Mesendoderm (in vitro differentiated cells): Measurements from ENCODE around the gene SLIT3.
A peak's percentile ranks its signal among the peaks of the same experiment; 100 is the strongest.

Experiments used
- DNase-seq: peaks from one replicate; pipeline ENCODE4 v3.0.0; 2013
- H2AK5ac ChIP-seq: 2 replicates; pipeline ENCODE4 v1.6.1; 2013; ENCODE audit warnings: low read length, inconsistent platforms
- H2BK120ac ChIP-seq: 2 replicates; pipeline ENCODE4 v1.6.1; 2013; ENCODE audit warnings: low read depth, mild to moderate bottlenecking, low read length, moderate library complexity, mixed read lengths
- H2BK15ac ChIP-seq: replicated peaks from 2 replicates; pipeline ENCODE4 v1.6.1; 2013; ENCODE audit warnings: low read depth, mild to moderate bottlenecking, moderate library complexity
- H2BK5ac ChIP-seq: 2 replicates; pipeline ENCODE4 v1.6.1; 2013; ENCODE audit warnings: low read length, inconsistent platforms
- H3K18ac ChIP-seq: 2 replicates; pipeline ENCODE4 v1.6.1; 2013; ENCODE audit warnings: mild to moderate bottlenecking, low read length, mixed read lengths
- H3K23ac ChIP-seq: one replicate; pipeline ENCODE4 v1.6.1; 2013; ENCODE audit warnings: low read length
- H3K27ac ChIP-seq: 2 replicates; pipeline ENCODE4 v1.5.1; 2013; ENCODE audit warnings: low read depth, mild to moderate bottlenecking, inconsistent platforms, low read length, moderate library complexity
- H3K27me3 ChIP-seq: 2 replicates; pipeline ENCODE4 v1.6.1; 2013; ENCODE audit warnings: low read length, control low read depth, mild to moderate bottlenecking, inconsistent platforms; ENCODE audit not compliant: insufficient read depth, poor library complexity
- H3K36me3 ChIP-seq: 2 replicates; pipeline ENCODE4 v1.6.1; 2013; ENCODE audit warnings: low read length, inconsistent platforms; ENCODE audit not compliant: control insufficient read depth, insufficient read depth
- H3K4ac ChIP-seq: one replicate; pipeline ENCODE4 v1.6.1; 2013; ENCODE audit warnings: low read depth, mild to moderate bottlenecking, low read length, moderate library complexity
- H3K4me1 ChIP-seq: 2 replicates; pipeline ENCODE4 v1.6.1; 2013; ENCODE audit warnings: low read depth, low read length, inconsistent platforms; ENCODE audit not compliant: control insufficient read depth
- H3K4me2 ChIP-seq: 2 replicates; pipeline ENCODE4 v1.6.1; 2013; ENCODE audit warnings: low read length
- H3K4me3 ChIP-seq: 2 replicates; pipeline ENCODE4 v1.5.1; 2013; ENCODE audit warnings: mild to moderate bottlenecking, low read length
- H3K56ac ChIP-seq: one replicate; pipeline ENCODE4 v1.6.1; 2013; ENCODE audit warnings: low read length
- H3K79me1 ChIP-seq: 2 replicates; pipeline ENCODE4 v1.6.1; 2013; ENCODE audit warnings: low read length, inconsistent platforms
- H3K79me2 ChIP-seq: 2 replicates; pipeline ENCODE4 v1.6.1; 2013; ENCODE audit warnings: mild to moderate bottlenecking, low read length; ENCODE audit not compliant: control insufficient read depth, insufficient read depth
- H3K9ac ChIP-seq: 2 replicates; pipeline ENCODE4 v1.6.1; 2013; ENCODE audit warnings: low read length, inconsistent platforms
- H4K5ac ChIP-seq: one replicate; pipeline ENCODE4 v1.6.1; 2013; ENCODE audit warnings: low read length
- H4K8ac ChIP-seq: one replicate; pipeline ENCODE4 v1.6.1; 2013; ENCODE audit warnings: low read depth, mild to moderate bottlenecking, control low read depth, low read length, moderate library complexity
- WGBS: extraction: QIAGEN DNeasy Blood & Tissue Kit; methylation state at CpG from one replicate; pipeline ENCODE4 v1.1.7; 2013; ENCODE audit warnings: low lambda C conversion rate, missing lambda C conversion rate; ENCODE audit not compliant: insufficient coverage; ENCODE audit errors: extremely low coverage; 5-methylcytosine and 5-hydroxymethylcytosine counted together

The SLIT3 gene

DNA sequence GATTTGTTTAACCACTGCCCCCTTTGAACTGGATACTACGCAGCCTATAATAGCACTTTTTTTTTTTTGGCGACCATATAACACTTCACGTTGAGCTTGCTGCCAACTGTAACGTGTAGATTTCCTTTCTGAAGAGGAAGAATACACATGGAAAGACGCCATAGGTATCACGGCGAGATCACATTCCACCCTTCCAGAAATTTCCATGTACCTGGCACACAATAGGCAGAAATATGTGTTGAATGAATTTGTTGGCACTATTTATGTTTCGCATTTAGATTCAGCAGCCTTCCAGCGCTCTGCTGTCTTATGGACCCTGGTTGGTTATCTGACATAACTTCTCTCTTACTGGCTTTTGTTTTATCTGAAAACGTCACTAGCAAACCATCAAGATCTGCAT is 250.3 kb downstream of the SLIT3 start:
- H3K9ac ChIP-seq, result no peak overlapping the region
- H4K8ac ChIP-seq, result no peak overlapping the region
- no peak overlapping the region for H2BK5ac ChIP-seq
- DNase-seq, result no peak
- H3K4ac ChIP-seq, result no peak overlapping the region
- no CpG with 5 or more reads among the region's 10 CpGs for WGBS
- H3K4me3 ChIP-seq, result no peak overlapping the region
- no peak overlapping the region for H2AK5ac ChIP-seq
- no peak overlapping the region for H4K5ac ChIP-seq
- H3K27ac ChIP-seq, result no peak overlapping the region
- H3K56ac ChIP-seq, result no peak overlapping the region
- no peak overlapping the region for H3K18ac ChIP-seq
- no peaks in the 10 kb centered on the region for H3K4me1 ChIP-seq
- H3K36me3 ChIP-seq, result no peaks in the 10 kb centered on the region
- H2BK120ac ChIP-seq, result no peak overlapping the region
- H3K4me2 ChIP-seq, result no peak overlapping the region
- H3K79me1 ChIP-seq, result no peaks in the 10 kb centered on the region
- H2BK15ac ChIP-seq, result no peak overlapping the region
- no peaks in the 10 kb centered on the region for H3K79me2 ChIP-seq
- H3K27me3 ChIP-seq, result no peaks in the 10 kb centered on the region
- H3K23ac ChIP-seq, result no peak overlapping the region

DNA sequence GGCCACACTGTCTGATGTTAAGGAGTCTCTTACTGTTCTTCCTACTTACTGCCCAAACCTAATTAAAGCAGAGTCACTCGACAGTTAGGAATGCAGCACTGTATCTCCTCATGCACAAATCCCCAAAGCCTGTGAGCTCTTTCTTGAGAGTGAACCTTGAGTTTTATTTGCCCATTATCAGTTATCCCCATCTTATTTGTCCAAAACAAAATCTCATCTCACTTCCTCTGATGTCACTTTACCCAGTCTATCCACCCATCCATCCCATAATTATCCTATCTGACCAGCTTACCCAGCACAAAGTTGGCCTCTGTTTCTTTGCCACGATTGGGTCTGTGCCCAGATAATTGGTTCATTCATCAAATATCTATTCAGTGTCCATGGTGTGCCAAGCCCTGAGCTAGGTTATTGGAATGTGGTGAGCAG is 250.8 kb downstream of the SLIT3 start:
- Histone ChIP-seq H3K79me1 (no peaks in the 10 kb centered on the region), H3K27me3 (no peaks in the 10 kb centered on the region), H3K27ac (no peak overlapping the region), H3K4me2 (no peak overlapping the region), H2BK120ac (no peak overlapping the region), H3K4me3 (no peak overlapping the region), H3K56ac (no peak overlapping the region), H2AK5ac (no peak overlapping the region), H3K36me3 (no peaks in the 10 kb centered on the region), H3K9ac (no peak overlapping the region), H3K18ac (no peak overlapping the region), H3K23ac (no peak overlapping the region), H3K79me2 (no peaks in the 10 kb centered on the region), H4K5ac (no peak overlapping the region), H2BK15ac (no peak overlapping the region), H4K8ac (no peak overlapping the region), H2BK5ac (no peak overlapping the region), H3K4me1 (no peaks in the 10 kb centered on the region), H3K4ac (no peak overlapping the region)
- DNase-seq, result peak; percentile 23
- no CpG with 5 or more reads among the region's 2 CpGs for WGBS

DNA sequence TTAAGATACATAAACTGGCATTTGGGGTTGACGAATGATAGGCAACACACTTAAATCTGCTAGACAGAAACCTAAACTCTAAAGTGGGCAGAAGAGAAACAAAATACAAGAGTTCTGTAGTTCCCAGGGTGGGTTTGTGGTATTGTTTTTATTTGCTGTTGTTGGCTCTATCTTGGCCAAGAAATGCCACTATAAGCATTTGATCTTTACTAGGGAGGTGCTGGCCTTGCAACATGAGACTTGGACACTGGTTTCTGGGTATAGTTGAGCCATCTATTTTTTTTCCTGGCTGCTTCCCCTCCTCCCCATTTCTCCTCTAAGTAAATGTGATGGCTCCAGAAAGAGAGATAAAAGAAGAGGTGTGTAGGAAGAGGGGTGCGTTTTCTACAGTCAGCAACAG is 251.2 kb downstream of the SLIT3 start:
- Histone ChIP-seq H4K8ac (no peak overlapping the region), H3K36me3 (no peaks in the 10 kb centered on the region), H3K4me3 (no peak overlapping the region), H3K27ac (no peak overlapping the region), H3K79me1 (no peaks in the 10 kb centered on the region), H2AK5ac (no peak overlapping the region), H4K5ac (no peak overlapping the region), H2BK120ac (no peak overlapping the region), H3K4ac (no peak overlapping the region), H3K4me1 (no peaks in the 10 kb centered on the region), H3K56ac (no peak overlapping the region), H2BK5ac (no peak overlapping the region), H3K4me2 (no peak overlapping the region), H3K18ac (no peak overlapping the region), H3K23ac (no peak overlapping the region), H3K79me2 (no peaks in the 10 kb centered on the region), H3K27me3 (no peaks in the 10 kb centered on the region), H2BK15ac (no peak overlapping the region), H3K9ac (no peak overlapping the region)
- no CpG with 5 or more reads among the region's 2 CpGs for WGBS
- DNase-seq, result no peak

DNA sequence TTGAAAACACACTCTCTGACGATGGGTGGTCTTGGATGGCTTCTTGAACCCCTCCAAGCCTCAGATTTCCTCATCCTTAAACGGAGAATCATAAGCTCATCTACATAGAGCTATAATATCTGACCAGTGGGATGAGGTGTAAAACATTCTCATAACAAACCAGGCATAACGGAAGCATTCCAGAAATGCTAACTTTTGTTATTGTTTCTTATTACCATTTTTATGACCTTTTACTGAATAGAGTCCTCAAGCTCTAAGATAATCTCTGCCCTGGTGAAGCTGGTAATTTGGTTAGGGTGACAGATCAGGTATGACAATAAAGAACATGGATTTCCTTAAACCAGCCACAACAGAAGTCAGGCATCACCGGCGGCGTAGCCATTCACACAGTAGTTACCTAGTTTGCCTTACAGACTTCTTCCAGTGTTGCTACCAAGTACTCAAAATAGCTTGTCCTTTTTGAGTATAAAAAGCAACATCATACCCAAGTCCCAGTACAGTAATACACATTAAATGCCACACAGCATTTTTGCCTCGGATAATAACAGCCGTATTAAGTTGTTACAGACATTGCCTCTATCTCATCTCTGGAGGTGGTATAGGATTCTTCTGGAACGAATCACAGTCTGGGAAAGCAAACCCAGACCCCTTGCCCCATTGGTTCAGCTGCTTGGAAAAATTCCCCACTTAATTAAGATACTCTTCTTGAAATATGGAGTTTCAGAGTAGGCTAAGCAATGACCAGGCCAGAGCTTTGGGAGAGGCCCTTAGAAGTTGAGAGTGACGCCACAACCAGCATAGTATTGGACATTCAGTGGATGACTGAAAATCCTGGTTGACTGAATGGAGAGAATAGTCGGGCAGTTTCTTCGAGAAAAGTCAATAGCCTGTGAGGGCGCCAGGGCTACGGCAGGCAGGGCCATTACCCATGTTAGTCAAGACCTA is 252.5 kb downstream of the SLIT3 start:
- Histone ChIP-seq H4K8ac (no peak overlapping the region), H2AK5ac (no peak overlapping the region), H3K27me3 (no peaks in the 10 kb centered on the region), H3K4me1 (no peaks in the 10 kb centered on the region), H4K5ac (no peak overlapping the region), H3K4me2 (no peak overlapping the region), H3K36me3 (no peaks in the 10 kb centered on the region), H2BK15ac (no peak overlapping the region), H3K79me2 (no peaks in the 10 kb centered on the region), H3K18ac (peak overlapping the region; percentile 13), H3K56ac (no peak overlapping the region), H3K9ac (no peak overlapping the region), H3K4me3 (no peak overlapping the region), H3K79me1 (no peaks in the 10 kb centered on the region), H3K23ac (no peak overlapping the region), H3K4ac (no peak overlapping the region), H3K27ac (no peak overlapping the region), H2BK5ac (no peak overlapping the region), H2BK120ac (no peak overlapping the region)
- no peak for DNase-seq
- WGBS, result no CpG with 5 or more reads among the region's 14 CpGs

DNA sequence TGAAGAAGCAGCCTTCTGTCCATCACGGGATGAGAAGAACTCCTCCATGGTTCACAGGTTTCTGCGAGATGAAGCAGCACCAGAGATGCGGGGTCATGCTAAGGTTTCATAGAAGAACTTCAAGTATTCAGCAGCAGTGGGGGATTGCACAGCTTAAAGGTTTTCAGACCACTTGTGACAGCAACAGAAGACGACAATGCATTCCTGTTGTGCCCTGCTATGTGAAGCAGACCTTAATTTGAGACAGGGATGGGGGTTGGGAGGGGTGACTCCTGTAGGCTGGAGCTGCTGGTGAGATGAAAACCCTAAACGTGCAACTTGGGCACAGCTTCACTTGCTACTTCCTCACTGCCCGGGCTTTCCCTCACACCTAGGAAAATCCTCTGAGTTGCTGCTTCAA is 256.0 kb downstream of the SLIT3 start:
- Histone ChIP-seq H2AK5ac (no peak overlapping the region), H3K9ac (no peak overlapping the region), H3K4me1 (no peaks in the 10 kb centered on the region), H3K79me1 (no peaks in the 10 kb centered on the region), H3K56ac (no peak overlapping the region), H3K36me3 (no peaks in the 10 kb centered on the region), H3K27me3 (no peaks in the 10 kb centered on the region), H2BK5ac (no peak overlapping the region), H4K5ac (no peak overlapping the region), H3K4me3 (no peak overlapping the region), H3K27ac (no peak overlapping the region), H3K4ac (no peak overlapping the region), H4K8ac (no peak overlapping the region), H3K18ac (no peak overlapping the region), H2BK15ac (no peak overlapping the region), H3K4me2 (no peak overlapping the region), H2BK120ac (no peak overlapping the region), H3K79me2 (no peaks in the 10 kb centered on the region), H3K23ac (no peak overlapping the region)
- no CpG with 5 or more reads among the region's 6 CpGs for WGBS
- DNase-seq, result no peak

DNA sequence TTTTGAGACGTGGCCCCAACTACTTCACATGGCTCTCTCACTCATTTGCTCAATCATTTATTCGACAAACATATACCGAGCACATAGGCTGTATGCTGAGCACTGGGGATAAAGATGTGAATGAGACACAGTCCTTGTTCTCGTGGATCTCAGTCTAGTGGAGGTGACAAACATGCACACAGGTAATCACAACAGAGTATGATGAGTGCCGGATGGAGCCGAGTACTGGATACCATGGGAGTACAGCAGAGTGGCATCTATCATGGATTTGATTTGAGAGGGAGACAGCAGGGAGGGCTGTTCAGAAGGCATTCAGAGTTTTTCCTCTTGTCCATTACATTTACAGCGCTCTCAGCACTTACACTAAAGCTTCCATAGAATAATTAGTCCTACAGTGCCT is 259.8 kb downstream of the SLIT3 start:
- no peak overlapping the region for H3K4me3 ChIP-seq
- H3K79me1 ChIP-seq, result no peaks in the 10 kb centered on the region
- no peak overlapping the region for H2BK5ac ChIP-seq
- H4K8ac ChIP-seq, result no peak overlapping the region
- no peak overlapping the region for H3K23ac ChIP-seq
- H3K36me3 ChIP-seq, result no peaks in the 10 kb centered on the region
- no peaks in the 10 kb centered on the region for H3K27me3 ChIP-seq
- H3K4me1 ChIP-seq, result no peaks in the 10 kb centered on the region
- H2AK5ac ChIP-seq, result no peak overlapping the region
- no peak for DNase-seq
- H3K27ac ChIP-seq, result no peak overlapping the region
- H4K5ac ChIP-seq, result no peak overlapping the region
- no peak overlapping the region for H3K4me2 ChIP-seq
- H3K18ac ChIP-seq, result no peak overlapping the region
- H2BK15ac ChIP-seq, result no peak overlapping the region
- H3K79me2 ChIP-seq, result no peaks in the 10 kb centered on the region
- H3K9ac ChIP-seq, result no peak overlapping the region
- H3K4ac ChIP-seq, result no peak overlapping the region
- H2BK120ac ChIP-seq, result no peak overlapping the region
- no peak overlapping the region for H3K56ac ChIP-seq
- WGBS, result no CpG with 5 or more reads among the region's 7 CpGs
